Endothelial cell of umbilical vein (primary cell): Measurements from ENCODE around the gene MBTPS1. TPM values are rescaled to one million over a fixed set of nuclear protein-coding genes. Genes with fewer than 3 reads are reported as not detected.

Source experiments
- BruUV-seq: library from RNA; stranded (reverse); fragments of 400-500 nt; replicated peaks from 2 replicates; lab custom pipeline; 2021; lab: Mats Ljungman, UMichigan
- CTCF ChIA-PET: fragments of 300-600, 350-600 bp; sonication (Branson Sonifier 250); formaldehyde crosslinking; loops from one replicate; lab custom pipeline; 2021; ENCODE audit warnings: antibody characterized with exemption, inconsistent platforms; lab: Charles Lee
- POLR2A ChIA-PET: fragments of 300-600, 350-600 bp; sonication (Branson Sonifier 250); formaldehyde crosslinking; loops from one replicate; lab custom pipeline; 2021; ENCODE audit warnings: antibody characterized with exemption, inconsistent platforms; lab: Charles Lee
- DNase-seq: peaks from one replicate; pipeline ENCODE4 v3.0.0-alpha.2; 2011; ENCODE audit warnings: low read depth, low spot score
- FAIRE-seq: peaks from 2 replicates; lab custom pipeline; 2011; peaks lifted over from hg19 to GRCh38; lab: Jason Lieb, UNC
- H2AFZ ChIP-seq: 2 replicates; pipeline ENCODE4 v1.6.0; 2012; ENCODE audit warnings: low read depth, low read length, control low read depth, inconsistent platforms
- H3K27ac ChIP-seq: 2 replicates; pipeline ENCODE4 v1.5.1; 2011; ENCODE audit warnings: low read depth, mild to moderate bottlenecking, control low read depth, low read length, moderate library complexity; ENCODE audit not compliant: insufficient read depth
- H3K27me3 ChIP-seq, 2 experiments: 2 replicates each; pipeline versions ENCODE4 v1.6.0 to v1.6.1; 2011; ENCODE audit warnings: low read length in 2 of 2, mixed read lengths in 1 of 2; ENCODE audit not compliant: control insufficient read depth in 2 of 2, insufficient read depth in 2 of 2
- H3K36me3 ChIP-seq, 2 experiments: 2 replicates in 1 of 2; 3 replicates in 1 of 2; pipeline ENCODE4 v1.5.1; 2011; ENCODE audit warnings: low read length in 2 of 2, mild to moderate bottlenecking in 1 of 2, moderate library complexity in 1 of 2; ENCODE audit not compliant: control insufficient read depth in 2 of 2, insufficient read depth in 2 of 2; ENCODE audit errors: extremely low read depth in 1 of 2
- H3K4me1 ChIP-seq: 3 replicates; pipeline ENCODE4 v1.5.1; 2011; ENCODE audit warnings: mild to moderate bottlenecking, low read length; ENCODE audit not compliant: control insufficient read depth, insufficient read depth; ENCODE audit errors: extremely low read depth
- H3K4me2 ChIP-seq: 2 replicates; pipeline ENCODE4 v1.6.1; 2011; ENCODE audit warnings: low read length, control low read depth, mixed read lengths; ENCODE audit not compliant: insufficient read depth
- H3K4me3 ChIP-seq, 3 experiments: fragments of 200-600 bp in 1 of 3; sonication (generic), shearing (Covaris generic) in 1 of 3; replicated peaks in 1 of 3; 2 replicates each; pipeline ENCODE4 v1.5.1; 2011 to 2016; ENCODE audit warnings: control low read depth in 3 of 3, low read length in 3 of 3, mild to moderate bottlenecking in 2 of 3, inconsistent platforms in 1 of 3, low read depth in 1 of 3, moderate library complexity in 1 of 3; ENCODE audit not compliant: insufficient read depth in 1 of 3
- H3K79me2 ChIP-seq: 2 replicates; pipeline ENCODE4 v1.6.0; 2012; ENCODE audit warnings: low read length, inconsistent platforms; ENCODE audit not compliant: control insufficient read depth, insufficient read depth
- H3K9ac ChIP-seq: replicated peaks from 2 replicates; pipeline ENCODE3; 2011; ENCODE audit warnings: low read length, control low read depth; ENCODE audit not compliant: insufficient read depth; ENCODE audit errors: extremely low read depth
- H3K9me1 ChIP-seq: replicated peaks from 3 replicates; pipeline ENCODE4 v1.6.0; 2011; ENCODE audit warnings: mild to moderate bottlenecking, low read length; ENCODE audit not compliant: control insufficient read depth, insufficient read depth; ENCODE audit errors: extremely low read depth
- H3K9me3 ChIP-seq: replicated peaks from 2 replicates; pipeline ENCODE4 v1.5.1; 2012; ENCODE audit warnings: low read length, inconsistent platforms; ENCODE audit not compliant: control insufficient read depth, insufficient read depth
- H4K20me1 ChIP-seq: replicated peaks from 2 replicates; pipeline ENCODE3; 2011; ENCODE audit warnings: mild to moderate bottlenecking, low read length; ENCODE audit not compliant: control insufficient read depth, insufficient read depth; ENCODE audit errors: extremely low read depth
- EZH2 ChIP-seq: IDR thresholded peaks from 2 replicates; pipeline ENCODE4 v1.6.1; 2012; ENCODE audit warnings: borderline replicate concordance, low read depth, mild to moderate bottlenecking, moderate library complexity, low read length, inconsistent platforms; ENCODE audit not compliant: severe bottlenecking
- FOS ChIP-seq: IDR thresholded peaks from 2 replicates; pipeline ENCODE4 v1.6.1; 2011; ENCODE audit warnings: mild to moderate bottlenecking, low read length, moderate library complexity, borderline replicate concordance; ENCODE audit not compliant: insufficient read depth
- GATA2 ChIP-seq: IDR thresholded peaks from 2 replicates; pipeline ENCODE4 v1.7.0; 2011; ENCODE audit warnings: low read depth, mild to moderate bottlenecking, moderate library complexity, mixed read lengths, low read length; ENCODE audit not compliant: insufficient read length, insufficient read depth
- JUN ChIP-seq: IDR thresholded peaks from 2 replicates; pipeline ENCODE4 v1.6.1; 2011; ENCODE audit warnings: borderline replicate concordance, low read depth; ENCODE audit not compliant: insufficient read length, insufficient read depth
- MYC ChIP-seq: IDR thresholded peaks from one replicate; pipeline ENCODE4 v1.6.1; 2011; ENCODE audit warnings: mild to moderate bottlenecking, low read depth, low read length
- POLR2A ChIP-seq: IDR thresholded peaks from 2 replicates; pipeline ENCODE4 v1.6.1; 2012; ENCODE audit warnings: low read depth, mild to moderate bottlenecking, control low read depth, low read length
- POLR2AphosphoS5 ChIP-seq: IDR thresholded peaks from 2 replicates; pipeline ENCODE4 v1.6.1; 2012; ENCODE audit warnings: low read depth, mild to moderate bottlenecking, control low read depth, low read length, moderate library complexity; ENCODE audit not compliant: insufficient read depth
- dilution Hi-C: fragments of 300-500 bp; cut with MboI; formaldehyde crosslinking; loops from one replicate; pipeline ENCODE4 v1.15.0; 2019; ENCODE audit warnings: low sequenced_read_pairs; ENCODE audit not compliant: extremely low pct_ligation_motif_present
- intact Hi-C: fragments of 100-400 bp; cut with micrococcal nuclease; formaldehyde crosslinking; loops from one replicate; pipeline ENCODE4 v1.10.0; 2022
- polyA plus RNA-seq, 4 experiments: library from polyadenylated mRNA; depleted of rRNA in 3 of 4; stranded (reverse) in 3 of 4; unstranded in 1 of 4; fragments of >200 nt; gene quantifications; 2 replicates each; pipeline versions ENCODE4 v1.2.1 to v1.2.3, GENCODE V29; 2011 to 2012; ENCODE audit warnings: missing spikeins in 1 of 4
- total RNA-seq: library from RNA; stranded (reverse); gene quantifications from 2 replicates; pipeline ENCODE4 v1.2.3, GENCODE V29; 2021
- TF ChIP-seq, protein P1 (sequence below): IDR thresholded peaks from 2 replicates; pipeline ENCODE4 v1.6.1; 2011; ENCODE audit not compliant: insufficient read depth, insufficient read length
- TF ChIP-seq, protein P2 (sequence below), 2 donors: IDR thresholded peaks; 1 replicate in 1 of 2; 2 replicates in 1 of 2; pipeline ENCODE4 v1.5.1; 2011; ENCODE audit warnings: low read length in 2 of 2, mild to moderate bottlenecking in 2 of 2, moderate library complexity in 2 of 2, control low read depth in 1 of 2, inconsistent platforms in 1 of 2, low read depth in 1 of 2; ENCODE audit not compliant: insufficient read depth in 1 of 2; ENCODE audit errors: extremely low read depth in 1 of 2

Gene MBTPS1
- total and polyA plus RNA-seq, 2 donors (not counting 3 experiments of a cell fraction or from before 2014, with no cell fraction given), result 82.3 to 99.6 TPM

DNA sequence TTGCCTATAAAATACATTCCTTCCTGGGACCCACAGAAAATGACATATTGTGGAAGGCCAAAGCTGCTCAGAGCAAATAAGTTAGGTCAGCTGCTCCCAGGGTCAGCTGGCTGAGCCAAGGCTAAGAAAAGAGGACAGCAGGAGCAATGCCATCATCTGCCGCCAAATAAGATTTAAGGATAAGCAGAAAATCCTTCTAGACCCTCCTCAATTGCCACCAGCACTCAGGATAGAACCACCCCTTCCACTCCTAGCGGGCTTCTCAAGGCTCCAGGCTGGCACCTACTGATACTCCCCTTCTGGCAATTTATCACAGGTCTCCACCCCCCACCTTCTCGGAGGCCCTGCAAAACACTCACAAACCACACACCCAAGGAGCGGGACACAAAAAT, 22.9 kb downstream of the MBTPS1 start:
- H3K9me1 ChIP-seq, result no peaks in the 10 kb centered on the region
- H3K27me3 ChIP-seq, result no peaks in the 10 kb centered on the region
- no TSS peak for BruUV-seq
- H3K4me1 ChIP-seq, result peaks cover 5% of the 10 kb centered on the region
- H4K20me1 ChIP-seq, result no peaks in the 10 kb centered on the region
- POLR2A ChIA-PET, result no interaction called here
- no peak overlapping the region for H3K9ac ChIP-seq
- no peak for FAIRE-seq
- intact Hi-C loops (no loop called here), dilution Hi-C loops (no loop called here)
- no peak overlapping the region for H3K4me2 ChIP-seq
- H3K36me3 ChIP-seq, result peaks cover 21 to 37% of the 10 kb centered on the region in 2 experiments
- H3K4me3 ChIP-seq, result no peak overlapping the region
- H3K79me2 ChIP-seq, result peaks cover 5% of the 10 kb centered on the region
- H2AFZ ChIP-seq, result no peak overlapping the region
- TF ChIP-seq JUN, result no peak
- no peak for TF ChIP-seq EZH2
- no peak for TF ChIP-seq MYC
- TF ChIP-seq POLR2A, result no peak
- no peak for TF ChIP-seq POLR2AphosphoS5
- TF ChIP-seq, protein P1, sequence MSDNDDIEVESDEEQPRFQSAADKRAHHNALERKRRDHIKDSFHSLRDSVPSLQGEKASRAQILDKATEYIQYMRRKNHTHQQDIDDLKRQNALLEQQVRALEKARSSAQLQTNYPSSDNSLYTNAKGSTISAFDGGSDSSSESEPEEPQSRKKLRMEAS, result no peak
- DNase-seq, result no peak
- CTCF ChIA-PET, result interaction anchor here (1.1 kb wide), 1 partner anchor 9 kb away, joined by 5 read pairs; no protein-coding TSS in a partner anchor
- no peaks in the 10 kb centered on the region for H3K9me3 ChIP-seq
- no peak overlapping the region for H3K27ac ChIP-seq

DNA sequence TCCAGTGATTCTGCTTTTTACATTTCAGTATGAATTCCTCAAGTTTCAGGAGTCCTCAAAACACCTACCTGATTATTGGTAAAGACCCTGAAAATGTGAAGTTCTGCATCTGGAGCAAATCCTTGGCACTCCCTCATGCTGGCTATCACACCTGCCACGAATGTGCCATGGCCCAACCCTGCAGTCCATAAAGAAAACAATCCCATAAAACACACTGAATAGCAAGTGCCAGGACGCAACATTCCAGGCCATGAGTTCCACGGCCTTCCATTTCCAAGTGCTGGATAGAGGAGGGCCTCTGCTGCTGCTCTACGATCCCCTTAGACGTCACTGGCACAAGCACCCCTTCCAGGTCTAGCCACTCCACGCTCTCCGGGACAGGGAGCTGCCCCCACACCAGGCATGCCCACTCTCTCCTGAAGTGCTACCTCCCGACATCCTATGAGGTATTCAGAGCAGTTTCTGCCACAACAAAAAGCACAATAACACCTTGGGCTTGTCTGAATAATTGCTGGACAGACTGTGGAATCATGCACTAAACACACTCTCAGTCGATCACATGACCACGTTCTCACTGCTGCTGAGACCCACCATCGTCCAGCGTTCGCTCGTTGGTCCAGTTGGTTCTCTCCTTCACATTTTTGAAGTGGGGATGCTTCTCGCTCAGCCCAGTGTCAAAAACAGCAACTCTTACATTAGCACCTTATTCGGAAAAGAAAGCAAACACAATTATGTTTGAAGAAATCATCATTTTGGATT, 23.4 kb downstream of the MBTPS1 start:
- Histone ChIP-seq H2AFZ (no peak overlapping the region), H3K9me1 (no peaks in the 10 kb centered on the region), H3K79me2 (peaks cover 5% of the 10 kb centered on the region), H3K27me3 (no peaks in the 10 kb centered on the region), H3K4me3 (no peak overlapping the region), H3K36me3 (peaks cover 23 to 42% of the 10 kb centered on the region in 2 experiments), H3K9ac (no peak overlapping the region), H3K4me2 (no peak overlapping the region), H3K4me1 (peaks cover 5% of the 10 kb centered on the region), H3K27ac (no peak overlapping the region), H3K9me3 (no peaks in the 10 kb centered on the region), H4K20me1 (no peaks in the 10 kb centered on the region)
- CTCF ChIA-PET, result interaction anchor here (1.1 kb wide), 1 partner anchor 9 kb away, joined by 5 read pairs; no protein-coding TSS in a partner anchor
- no peak for FAIRE-seq
- no peak for DNase-seq
- POLR2A ChIA-PET, result no interaction called here
- no peak for TF ChIP-seq POLR2A
- no peak for TF ChIP-seq MYC
- TF ChIP-seq, protein P1, result no peak
- TF ChIP-seq GATA2, result no peak
- TF ChIP-seq JUN, result no peak
- no peak for TF ChIP-seq FOS
- TF ChIP-seq EZH2, result no peak
- no peak for TF ChIP-seq POLR2AphosphoS5
- TF ChIP-seq, protein P2, sequence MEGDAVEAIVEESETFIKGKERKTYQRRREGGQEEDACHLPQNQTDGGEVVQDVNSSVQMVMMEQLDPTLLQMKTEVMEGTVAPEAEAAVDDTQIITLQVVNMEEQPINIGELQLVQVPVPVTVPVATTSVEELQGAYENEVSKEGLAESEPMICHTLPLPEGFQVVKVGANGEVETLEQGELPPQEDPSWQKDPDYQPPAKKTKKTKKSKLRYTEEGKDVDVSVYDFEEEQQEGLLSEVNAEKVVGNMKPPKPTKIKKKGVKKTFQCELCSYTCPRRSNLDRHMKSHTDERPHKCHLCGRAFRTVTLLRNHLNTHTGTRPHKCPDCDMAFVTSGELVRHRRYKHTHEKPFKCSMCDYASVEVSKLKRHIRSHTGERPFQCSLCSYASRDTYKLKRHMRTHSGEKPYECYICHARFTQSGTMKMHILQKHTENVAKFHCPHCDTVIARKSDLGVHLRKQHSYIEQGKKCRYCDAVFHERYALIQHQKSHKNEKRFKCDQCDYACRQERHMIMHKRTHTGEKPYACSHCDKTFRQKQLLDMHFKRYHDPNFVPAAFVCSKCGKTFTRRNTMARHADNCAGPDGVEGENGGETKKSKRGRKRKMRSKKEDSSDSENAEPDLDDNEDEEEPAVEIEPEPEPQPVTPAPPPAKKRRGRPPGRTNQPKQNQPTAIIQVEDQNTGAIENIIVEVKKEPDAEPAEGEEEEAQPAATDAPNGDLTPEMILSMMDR (IDR thresholded peaks at IDR 0.05; ENCODE audit: extremely low read depth in 1 of 2, insufficient read depth in 1 of 2, low read depth in 1 of 2, low read length in 2 of 2), result no peak
- BruUV-seq, result no TSS peak
- dilution Hi-C loops (no loop called here), intact Hi-C loops (no loop called here)
